Stimulated activated CD4-positive, alpha-beta T cell treated with anti-CD3 and anti-CD28 coated beads, Interleukin-12 subunit alpha, Interleukin-12 subunit beta, amount 100 ng/mL, for 24 hours (primary cell): ENCODE results near the gene KRTAP10-4.
"Not testable (repeated sequence)": the region's sequence is repeated elsewhere in the genome, so short reads cannot be mapped to it uniquely, and the experiment has no call there.

Experiments used
- DNase-seq, 2 experiments: peaks; one replicate each; pipeline ENCODE4 v3.0.0-alpha.2; 2020; ENCODE audit warnings: low read depth in 2 of 2

The KRTAP10-4 gene

GRCh38 chr21:44557491-44558328, 15.8 kb upstream of the KRTAP10-4 start:
- no peak for DNase-seq

- not testable (repeated sequence) for DNase-seq
Measured at GRCh38 chr21:44558329-44558675, 15.2 kb upstream of the KRTAP10-4 start.

GRCh38 chr21:44558695-44559094, 14.8 kb upstream of the KRTAP10-4 start, which contains the start of gene KRTAP10-3:
TSS of gene KRTAP10-3 (minus strand) at chr21:44558795. CDS start at chr21:44558715, 80 bp downstream.
- DNase-seq: no peak

GRCh38 chr21:44564099-44564498, 9.4 kb upstream of the KRTAP10-4 start:
- no peak for DNase-seq

- no peak for DNase-seq
Measured at GRCh38 chr21:44564886-44565598, 8.5 kb upstream of the KRTAP10-4 start.

- DNase-seq: no peak
Measured at GRCh38 chr21:44566403-44566802, 7.1 kb upstream of the KRTAP10-4 start.

- no peak for DNase-seq
Measured at GRCh38 chr21:44567481-44568171, 5.9 kb upstream of the KRTAP10-4 start.

GRCh38 chr21:44568261-44568660, 5.3 kb upstream of the KRTAP10-4 start:
- DNase-seq: no peak

GRCh38 chr21:44568667-44569556, 4.6 kb upstream of the KRTAP10-4 start:
- DNase-seq: no peak

- DNase-seq: no peak
Measured at GRCh38 chr21:44569861-44570517, 3.5 kb upstream of the KRTAP10-4 start.

GRCh38 chr21:44571296-44571695, 2.2 kb upstream of the KRTAP10-4 start:
- no peak for DNase-seq

- no peak for DNase-seq
Measured at GRCh38 chr21:44571844-44572782, 1.4 kb upstream of the KRTAP10-4 start.

GRCh38 chr21:44572959-44573583, 458 bp upstream of the KRTAP10-4 start:
- DNase-seq: no peak

- DNase-seq: no peak
Measured at GRCh38 chr21:44574457-44575306, 1.2 kb downstream of the KRTAP10-4 start.

- DNase-seq: no peak
Measured at GRCh38 chr21:44575307-44576024, 1.9 kb downstream of the KRTAP10-4 start.

- DNase-seq: no peak
Measured at GRCh38 chr21:44576025-44576420, 2.5 kb downstream of the KRTAP10-4 start.

GRCh38 chr21:44578371-44579055, 5.0 kb downstream of the KRTAP10-4 start:
- DNase-seq: no peak
